H1 (cell line): ENCODE data around the gene PPP2R5B. TPM values are rescaled to one million over a fixed set of nuclear protein-coding genes. Genes with fewer than 3 reads are reported as not detected.
A peak's percentile ranks its signal among the peaks of the same experiment; 100 is the strongest.

Experiments
- ASH2L ChIP-seq: fragments of 200-600, 300-600 bp; sonication (generic); IDR thresholded peaks from one replicate; pipeline ENCODE4 v1.7.1; 2017; ENCODE audit warnings: low read length
- ATF2 ChIP-seq: IDR thresholded peaks from 2 replicates; pipeline ENCODE4 v1.6.1; 2012; ENCODE audit warnings: low read length, inconsistent platforms
- CBX5 ChIP-seq: fragments of 300-800, 300-1000 bp; sonication (generic); IDR thresholded peaks from 2 replicates; pipeline ENCODE4 v1.7.1; 2016; ENCODE audit warnings: antibody characterized with exemption, low read length, low read depth
- CBX8 ChIP-seq: fragments of 300-800, 300-1000 bp; sonication (generic); IDR thresholded peaks from 2 replicates; pipeline ENCODE4 v1.7.1; 2016; ENCODE audit warnings: low read depth, low read length, borderline replicate concordance
- CHD1 ChIP-seq: IDR thresholded peaks from 2 replicates; pipeline ENCODE4 v1.6.1; 2012; ENCODE audit warnings: low read depth, low read length, improper control_type of control experiment
- CHD2 ChIP-seq: IDR thresholded peaks from 2 replicates; pipeline ENCODE4 v1.6.1; 2012; ENCODE audit warnings: low read length, improper control_type of control experiment
- E2F6 ChIP-seq: IDR thresholded peaks from 2 replicates; pipeline ENCODE4 v1.6.1; 2012; ENCODE audit warnings: inconsistent platforms
- EGR1 ChIP-seq: IDR thresholded peaks from 2 replicates; pipeline ENCODE4 v1.6.1; 2011; ENCODE audit warnings: low read depth, low read length, borderline replicate concordance
- FOSL1 ChIP-seq: IDR thresholded peaks from 2 replicates; pipeline ENCODE4 v1.6.1; 2011; ENCODE audit warnings: mild to moderate bottlenecking, low read depth, low read length, moderate library complexity; ENCODE audit not compliant: insufficient read depth
- HDAC2 ChIP-seq, 2 experiments: fragments of 300-600 bp in 1 of 2; sonication (generic) in 1 of 2; IDR thresholded peaks; 2 replicates each; pipeline ENCODE4 v1.6.1; 2011 to 2012; ENCODE audit warnings: low read depth in 2 of 2, low read length in 2 of 2, mild to moderate bottlenecking in 2 of 2, moderate library complexity in 2 of 2, borderline replicate concordance in 1 of 2, inconsistent platforms in 1 of 2
- JUN ChIP-seq: IDR thresholded peaks from 2 replicates; pipeline ENCODE4 v1.6.1; 2011; ENCODE audit warnings: low read depth, mild to moderate bottlenecking, improper control_type of control experiment, low read length
- MAX ChIP-seq: IDR thresholded peaks from 2 replicates; pipeline ENCODE4 v1.6.1; 2012; ENCODE audit warnings: inconsistent platforms
- PHF8 ChIP-seq: fragments of 200-600 bp; sonication (generic); conservative IDR thresholded peaks from 2 replicates; pipeline ENCODE4 v1.7.1; 2012; ENCODE audit warnings: low read depth, mild to moderate bottlenecking, inconsistent platforms, low read length, moderate library complexity
- POLR2A ChIP-seq, 2 experiments: IDR thresholded peaks; 1 replicate in 1 of 2; 2 replicates in 1 of 2; pipeline ENCODE4 v1.6.1; 2011; ENCODE audit warnings: low read depth in 2 of 2, low read length in 2 of 2, mild to moderate bottlenecking in 2 of 2; ENCODE audit errors: control extremely low read depth in 1 of 2
- RAD21 ChIP-seq, 2 experiments: IDR thresholded peaks in 1 of 2; conservative IDR thresholded peaks in 1 of 2; 2 replicates each; pipeline ENCODE4 v1.6.1; 2011; ENCODE audit warnings: low read depth in 2 of 2, low read length in 2 of 2, improper control_type of control experiment in 1 of 2, inconsistent platforms in 1 of 2, mild to moderate bottlenecking in 1 of 2, moderate library complexity in 1 of 2
- RBBP5 ChIP-seq: IDR thresholded peaks from 2 replicates; pipeline ENCODE4 v1.7.1; 2012; ENCODE audit warnings: low read depth, mild to moderate bottlenecking, inconsistent platforms, low read length, moderate library complexity, borderline replicate concordance
- RFX5 ChIP-seq: IDR thresholded peaks from 2 replicates; pipeline ENCODE4 v1.6.1; 2011; ENCODE audit warnings: low read depth, low read length, improper control_type of control experiment, borderline replicate concordance
- RNF2 ChIP-seq: fragments of 200-900, 300-1000 bp; sonication (generic); IDR thresholded peaks from 2 replicates; pipeline ENCODE4 v1.7.1; 2016; ENCODE audit warnings: borderline replicate concordance, low read depth, mild to moderate bottlenecking, antibody characterized with exemption, low read length; ENCODE audit not compliant: poor library complexity, severe bottlenecking; ENCODE audit errors: missing control alignments
- SUZ12 ChIP-seq: fragments of 200-600 bp; sonication (generic); IDR thresholded peaks from 2 replicates; pipeline ENCODE4 v1.6.1; 2012; ENCODE audit warnings: mild to moderate bottlenecking, inconsistent platforms, low read length, moderate library complexity, mixed read lengths
- TAF7 ChIP-seq: optimal IDR thresholded peaks from 2 replicates; pipeline ENCODE3; 2011; ENCODE audit warnings: low read depth, mild to moderate bottlenecking, inconsistent platforms, low read length, moderate library complexity, borderline replicate concordance
- TCF12 ChIP-seq: IDR thresholded peaks from 2 replicates; pipeline ENCODE4 v1.6.1; 2011; ENCODE audit warnings: low read depth, mild to moderate bottlenecking, low read length
- polyA plus RNA-seq, 7 experiments: library from polyadenylated mRNA; depleted of rRNA in 3 of 7; stranded (reverse) in 5 of 7; unstranded in 2 of 7; fragments of >200 nt in 5 of 7; fragments of 200-250 nt in 2 of 7; gene quantifications; 1 replicate in 5 of 7; 2 replicates in 1 of 7; 4 replicates in 1 of 7; pipeline versions ENCODE4 v1.2.1 to v1.2.3, GENCODE V29; 2011 to 2013; ENCODE audit warnings: missing spikeins in 2 of 7, mixed read lengths in 2 of 7
- total RNA-seq: library from RNA; stranded (reverse); fragmentation: NEBNext Ultra II Directional; extraction: Animal tissue kit (Norgen Biotek cat#: 25700); gene quantifications from 2 replicates; pipeline ENCODE4 v1.2.1, GENCODE V29; 2021

The PPP2R5B gene
- total and polyA plus RNA-seq, 2 of the 8 experiments (the other 6 are each of a cell fraction or from before 2014, with no cell fraction given), result 4.9 to 5.1 TPM

- no peak for TF ChIP-seq ASH2L
- no peak for TF ChIP-seq CHD2
- TF ChIP-seq ATF2, result no peak
- TF ChIP-seq CBX8, result no peak
- no peak for TF ChIP-seq HDAC2 (IDR thresholded peaks at IDR 0.05; ENCODE audit: borderline replicate concordance in 1 of 2, low read depth in 2 of 2, low read length in 2 of 2)
- no peak for TF ChIP-seq RNF2
- no peak for TF ChIP-seq RBBP5
- no peak for TF ChIP-seq EGR1
- no peak for TF ChIP-seq FOSL1
- no peak for TF ChIP-seq CBX5
- 0 out of 2 replicates have a peak, but pooled peaks have one; percentile 18 for TF ChIP-seq MAX
- TF ChIP-seq PHF8, result no peak
- TF ChIP-seq RFX5, result no peak
- TF ChIP-seq RAD21 (IDR thresholded peaks at IDR 0.05 in 1 of 2, conservative IDR thresholded peaks at IDR 0.05 in 1 of 2; ENCODE audit: low read depth in 2 of 2, low read length in 2 of 2), result peak; percentile 71 to 81
- no peak for TF ChIP-seq SUZ12
- TF ChIP-seq JUN, result no peak
- no peak for TF ChIP-seq TCF12
- no peak for TF ChIP-seq TAF7
- TF ChIP-seq CHD1, result no peak
- no peak for TF ChIP-seq POLR2A (IDR thresholded peaks at IDR 0.05; ENCODE audit: control extremely low read depth in 1 of 2, low read depth in 2 of 2, low read length in 2 of 2)
- no peak for TF ChIP-seq E2F6
- TF ChIP-seq, all 59 proteins: peak for 7
These were observed 30.2 kb upstream of the PPP2R5B start (continued) for GRCh38 chr11:64894070-64894811.
